ENCODE results near the gene HDAC4.

GRCh38 chr2:239240414-239240881 is 160.4 kb downstream of the HDAC4 start:
- no peak for TF ChIP-seq ZNF282 (CRISPR knock-in tag; IDR thresholded peaks at IDR 0.05)
- TF ChIP-seq ZKSCAN3 (CRISPR knock-in tag; IDR thresholded peaks at IDR 0.05) = no peak
- no peak for TF ChIP-seq CTCF (IDR thresholded peaks at IDR 0.05 in 2 of 3, conservative IDR thresholded peaks at IDR 0.05 in 1 of 3; ENCODE audit: insufficient read depth in 2 of 3, low read depth in 1 of 3, low read length in 3 of 3)
- TF ChIP-seq ZNF274 (IDR thresholded peaks at IDR 0.05; ENCODE audit: borderline replicate concordance, low read depth, low read length) = no peak
- TF ChIP-seq RFX5 (IDR thresholded peaks at IDR 0.05; ENCODE audit: low read depth, low read length) = no peak
- TF ChIP-seq ZHX1 (conservative IDR thresholded peaks at IDR 0.05; ENCODE audit: low read length) = no peak
- no peak for TF ChIP-seq IRF1 (CRISPR knock-in tag; IDR thresholded peaks at IDR 0.05; ENCODE audit: borderline replicate concordance)
- no peak for TF ChIP-seq FOS (IDR thresholded peaks at IDR 0.05; ENCODE audit: extremely low read depth, insufficient read length)
- no peak for TF ChIP-seq RNF219 (CRISPR knock-in tag; IDR thresholded peaks at IDR 0.05)
- no peak for TF ChIP-seq LARP7 (IDR thresholded peaks at IDR 0.05)
- TF ChIP-seq ZNF589 (CRISPR knock-in tag; IDR thresholded peaks at IDR 0.05; ENCODE audit: low read depth) = no peak
- no peak for TF ChIP-seq ZBTB40 (IDR thresholded peaks at IDR 0.05)
- no peak for TF ChIP-seq ZBTB40 (CRISPR knock-in tag; IDR thresholded peaks at IDR 0.05)
